Measurements from ENCODE around the gene NAMPT.
"Not testable (repeated sequence)": the region's sequence is repeated elsewhere in the genome, so short reads cannot be mapped to it uniquely, and the experiment has no call there.

Gene NAMPT

DNA sequence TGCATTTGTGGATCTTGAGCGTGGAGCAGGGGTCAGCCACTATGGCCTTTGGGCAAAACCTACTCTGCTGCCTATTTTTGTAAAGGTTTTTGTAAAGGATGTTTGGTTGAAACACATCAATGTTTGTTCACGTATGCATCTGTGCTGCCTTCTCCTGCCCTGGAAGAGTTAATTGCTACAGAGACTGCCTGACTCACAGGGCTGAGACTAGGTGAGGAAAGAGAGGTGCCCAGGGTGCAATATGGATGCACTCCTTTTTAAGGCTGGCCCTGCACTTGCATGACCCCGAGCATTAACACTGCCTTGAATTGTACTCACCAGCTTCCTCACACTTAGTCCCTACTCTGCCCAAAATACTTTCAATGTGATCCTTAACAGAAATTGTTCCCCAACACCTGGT is 20.9 kb upstream of the NAMPT start:
- no peak for TF ChIP-seq CTCF (IDR thresholded peaks at IDR 0.05; ENCODE audit: insufficient read depth, low read length)
- no peak for TF ChIP-seq GABPA (IDR thresholded peaks at IDR 0.05; ENCODE audit: low read depth)
- TF ChIP-seq REST (IDR thresholded peaks at IDR 0.05; ENCODE audit: insufficient replicate concordance, low read depth): no peak
- no peak for TF ChIP-seq SPI1 (IDR thresholded peaks at IDR 0.05; ENCODE audit: borderline replicate concordance, low read depth)
- no peak for TF ChIP-seq POLR2AphosphoS5 (IDR thresholded peaks at IDR 0.05; ENCODE audit: low read depth)

GRCh38 chr7:106304568-106304967 is 19.8 kb upstream of the NAMPT start:
- DNase-seq (ENCODE audit: low read depth in 1 of 2, low spot score in 1 of 2): no peak
- TF ChIP-seq CTCF (IDR thresholded peaks at IDR 0.05; ENCODE audit: insufficient read depth, low read length): no peak
- no peak for TF ChIP-seq REST (IDR thresholded peaks at IDR 0.05; ENCODE audit: insufficient replicate concordance, low read depth)
- no peak for TF ChIP-seq SPI1 (IDR thresholded peaks at IDR 0.05; ENCODE audit: borderline replicate concordance, low read depth)
- no peak for TF ChIP-seq POLR2AphosphoS5 (IDR thresholded peaks at IDR 0.05; ENCODE audit: low read depth)
- Histone ChIP-seq H3K27ac (replicated peaks) (no peak overlapping the region), H3K4me3 (replicated peaks; ENCODE audit: insufficient read depth, low read length) (no peak overlapping the region), H3K27me3 (ENCODE audit: insufficient read depth, poor library complexity, severe bottlenecking) (no peaks in the 10 kb centered on the region)

More for the DNA sequence above, 20.9 kb upstream of the NAMPT start:
- no peaks in the 10 kb centered on the region for H3K27me3 ChIP-seq (ENCODE audit: insufficient read depth, poor library complexity, severe bottlenecking)
- no peak for DNase-seq (ENCODE audit: low read depth in 1 of 2, low spot score in 1 of 2)
- H3K27ac ChIP-seq (replicated peaks): no peak overlapping the region
- no peak overlapping the region for H3K4me3 ChIP-seq (replicated peaks; ENCODE audit: insufficient read depth, low read length)

- DNase-seq (ENCODE audit: low read depth in 1 of 2, low spot score in 1 of 2); H3K4me3 ChIP-seq (replicated peaks; ENCODE audit: insufficient read depth, low read length); H3K27me3 ChIP-seq (ENCODE audit: insufficient read depth, poor library complexity, severe bottlenecking); H3K27ac ChIP-seq (replicated peaks): not testable (repeated sequence)
Observed at GRCh38 chr7:106298631-106299030, 13.8 kb upstream of the NAMPT start.

DNA sequence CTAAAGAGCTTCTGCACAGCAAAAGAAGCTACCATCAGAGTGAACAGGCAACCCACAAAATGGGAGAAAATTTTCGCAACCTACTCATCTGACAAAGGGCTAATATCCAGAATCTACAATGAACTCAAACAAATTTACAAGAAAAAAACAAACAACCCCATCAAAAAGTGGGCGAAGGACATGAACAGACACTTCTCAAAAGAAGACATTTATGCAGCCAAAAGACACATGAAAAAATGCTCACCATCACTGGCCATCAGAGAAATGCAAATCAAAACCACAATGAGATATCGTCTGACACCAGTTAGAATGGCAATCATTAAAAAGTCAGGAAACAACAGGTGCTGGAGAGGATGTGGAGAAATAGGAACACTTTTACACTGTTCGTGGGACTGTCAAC is 13.4 kb upstream of the NAMPT start:
- not testable (repeated sequence) for H3K27me3 ChIP-seq (ENCODE audit: insufficient read depth, poor library complexity, severe bottlenecking); H3K27ac ChIP-seq (replicated peaks); H3K4me3 ChIP-seq (replicated peaks; ENCODE audit: insufficient read depth, low read length); DNase-seq (ENCODE audit: low read depth in 1 of 2, low spot score in 1 of 2)

DNA sequence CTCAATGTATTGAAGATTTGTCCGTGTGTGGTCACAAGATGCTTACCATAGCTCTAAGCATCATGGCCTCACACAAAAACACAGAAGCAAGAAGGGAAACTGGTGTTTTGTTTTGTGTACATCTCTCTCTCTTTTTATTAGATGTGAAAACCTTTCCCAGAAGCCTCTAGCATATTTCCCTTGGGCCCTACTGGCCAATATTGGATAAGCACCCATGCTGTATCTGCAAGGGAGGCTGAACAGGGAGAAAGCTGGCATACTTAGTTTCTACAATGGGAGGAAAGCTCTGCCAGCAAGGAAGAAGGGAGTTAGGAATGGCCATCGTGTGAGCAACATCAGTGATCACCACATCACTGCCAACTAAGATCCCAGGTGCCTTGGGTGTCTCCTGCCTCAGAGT is 9.6 kb upstream of the NAMPT start:
- no peak for DNase-seq (ENCODE audit: low read depth in 1 of 2, low spot score in 1 of 2)
- no peaks in the 10 kb centered on the region for H3K27me3 ChIP-seq (ENCODE audit: insufficient read depth, poor library complexity, severe bottlenecking)
- no peak overlapping the region for H3K27ac ChIP-seq (replicated peaks)
- TF ChIP-seq POLR2AphosphoS5 (IDR thresholded peaks at IDR 0.05; ENCODE audit: low read depth) (no peak), GABPA (IDR thresholded peaks at IDR 0.05; ENCODE audit: low read depth) (no peak), REST (IDR thresholded peaks at IDR 0.05; ENCODE audit: insufficient replicate concordance, low read depth) (no peak), CTCF (IDR thresholded peaks at IDR 0.05; ENCODE audit: insufficient read depth, low read length) (no peak), SPI1 (IDR thresholded peaks at IDR 0.05; ENCODE audit: borderline replicate concordance, low read depth) (no peak)
- no peak overlapping the region for H3K4me3 ChIP-seq (replicated peaks; ENCODE audit: insufficient read depth, low read length)
